Measurements from ENCODE around the gene NRG3. TPM values are rescaled to one million over a fixed set of nuclear protein-coding genes. Genes with fewer than 3 reads are reported as not detected.

NRG3 gene
- total RNA-seq, 4 donors from 2014 or later, result 0.20 to 1.1 (median 0.84) TPM; not detected in 1

DNA sequence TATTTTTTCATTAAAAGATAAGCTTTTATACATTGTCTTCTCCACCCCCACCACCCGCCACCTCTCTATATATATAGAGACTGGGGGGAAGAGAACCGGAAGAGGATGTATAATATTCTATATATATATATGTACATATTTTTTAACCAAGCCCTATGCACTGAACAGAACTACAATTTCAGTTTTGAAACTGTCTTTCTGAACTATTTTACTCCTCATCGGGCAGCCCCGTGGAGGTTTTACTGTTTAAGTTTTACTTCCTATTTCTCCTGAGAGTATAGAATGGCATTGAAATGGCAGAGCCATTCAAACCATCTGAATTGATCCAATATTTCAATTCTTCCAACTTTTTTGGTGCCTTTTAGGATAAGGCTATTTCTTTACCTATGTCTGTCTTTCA is 1047.1 kb downstream of the NRG3 start:
- TF ChIP-seq, protein P1, sequence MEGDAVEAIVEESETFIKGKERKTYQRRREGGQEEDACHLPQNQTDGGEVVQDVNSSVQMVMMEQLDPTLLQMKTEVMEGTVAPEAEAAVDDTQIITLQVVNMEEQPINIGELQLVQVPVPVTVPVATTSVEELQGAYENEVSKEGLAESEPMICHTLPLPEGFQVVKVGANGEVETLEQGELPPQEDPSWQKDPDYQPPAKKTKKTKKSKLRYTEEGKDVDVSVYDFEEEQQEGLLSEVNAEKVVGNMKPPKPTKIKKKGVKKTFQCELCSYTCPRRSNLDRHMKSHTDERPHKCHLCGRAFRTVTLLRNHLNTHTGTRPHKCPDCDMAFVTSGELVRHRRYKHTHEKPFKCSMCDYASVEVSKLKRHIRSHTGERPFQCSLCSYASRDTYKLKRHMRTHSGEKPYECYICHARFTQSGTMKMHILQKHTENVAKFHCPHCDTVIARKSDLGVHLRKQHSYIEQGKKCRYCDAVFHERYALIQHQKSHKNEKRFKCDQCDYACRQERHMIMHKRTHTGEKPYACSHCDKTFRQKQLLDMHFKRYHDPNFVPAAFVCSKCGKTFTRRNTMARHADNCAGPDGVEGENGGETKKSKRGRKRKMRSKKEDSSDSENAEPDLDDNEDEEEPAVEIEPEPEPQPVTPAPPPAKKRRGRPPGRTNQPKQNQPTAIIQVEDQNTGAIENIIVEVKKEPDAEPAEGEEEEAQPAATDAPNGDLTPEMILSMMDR (IDR thresholded peaks at IDR 0.05), result no peak
- no peak for TF ChIP-seq POLR2A (IDR thresholded peaks at IDR 0.05)
- no peak for TF ChIP-seq EP300 (IDR thresholded peaks at IDR 0.05)
- no peaks in the 10 kb centered on the region for H3K4me1 ChIP-seq
- no peaks in the 10 kb centered on the region for H3K36me3 ChIP-seq
- WGBS, 2 donors, result 85 to 90% methylated on average over 4 of the region's 4 CpGs
- DNase-seq (ENCODE audit: low spot score in 2 of 2), result no peak
- peaks cover 0 to 5% (median 0%) of the 10 kb centered on the region in 4 donors for H3K9me3 ChIP-seq
- H3K4me3 ChIP-seq, result no peak overlapping the region
- H3K27ac ChIP-seq, result no peak overlapping the region
- no peaks in the 10 kb centered on the region for H3K27me3 ChIP-seq

DNA sequence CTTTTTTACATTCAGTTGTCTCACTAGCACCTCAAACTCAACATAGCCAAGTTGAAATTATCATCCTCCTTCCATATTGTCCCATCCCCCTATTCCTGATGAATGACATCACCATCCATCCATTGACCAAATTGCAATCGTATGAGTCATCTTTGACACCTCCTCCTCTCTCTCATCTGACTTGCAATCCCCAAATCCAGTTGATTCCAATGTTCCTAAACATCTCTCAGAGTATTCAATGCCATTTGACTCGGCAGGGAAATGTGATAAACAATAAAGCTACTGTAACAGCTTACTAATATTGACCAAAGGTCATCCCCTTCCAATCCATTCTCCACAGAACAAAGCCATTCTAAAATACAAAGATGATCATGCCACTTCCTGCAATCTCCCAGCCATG is 1047.8 kb downstream of the NRG3 start:
- peaks cover 0 to 5% (median 0%) of the 10 kb centered on the region in 4 donors for H3K9me3 ChIP-seq
- 54 to 59% methylated on average over 2 of the region's 2 CpGs for WGBS, 2 donors
- H3K27me3 ChIP-seq, result no peaks in the 10 kb centered on the region
- H3K4me3 ChIP-seq, result no peak overlapping the region
- no peak for TF ChIP-seq POLR2A (IDR thresholded peaks at IDR 0.05)
- TF ChIP-seq, protein P1 (IDR thresholded peaks at IDR 0.05), result no peak
- no peak for TF ChIP-seq EP300 (IDR thresholded peaks at IDR 0.05)
- H3K36me3 ChIP-seq, result no peaks in the 10 kb centered on the region
- DNase-seq (ENCODE audit: low spot score in 2 of 2), result no peak
- no peaks in the 10 kb centered on the region for H3K4me1 ChIP-seq
- H3K27ac ChIP-seq, result no peak overlapping the region

DNA sequence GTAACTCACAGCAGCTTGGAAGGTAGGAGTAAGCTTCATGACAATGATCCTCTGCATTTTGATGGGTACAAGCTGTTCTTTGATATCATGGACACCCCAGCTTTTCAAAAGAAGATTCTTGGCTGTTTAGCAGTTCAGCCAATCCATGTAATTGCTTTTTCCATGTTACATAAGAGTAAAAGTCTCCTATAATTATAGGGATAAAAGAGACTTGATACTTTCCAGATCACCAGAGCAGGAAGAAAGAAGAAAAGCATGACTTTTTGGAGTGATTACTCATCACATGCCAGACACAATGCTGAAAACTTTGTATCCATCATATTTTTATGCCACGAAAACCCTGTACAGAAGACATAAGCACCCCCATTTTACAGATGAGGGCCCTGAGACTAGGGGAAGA is 1049.7 kb downstream of the NRG3 start:
- Histone ChIP-seq H3K27ac (no peak overlapping the region), H3K27me3 (no peaks in the 10 kb centered on the region), H3K4me3 (no peak overlapping the region), H3K36me3 (no peaks in the 10 kb centered on the region), H3K4me1 (no peaks in the 10 kb centered on the region), H3K9me3 (peaks cover 0 to 5% (median 0%) of the 10 kb centered on the region in 4 donors)
- TF ChIP-seq EP300 (IDR thresholded peaks at IDR 0.05) (no peak), POLR2A (IDR thresholded peaks at IDR 0.05) (no peak)
- TF ChIP-seq, protein P1 (IDR thresholded peaks at IDR 0.05), result no peak
- WGBS, 2 donors, result 74 to 88% methylated on average over 1 of the region's 1 CpG
- no peak for DNase-seq (ENCODE audit: low spot score in 2 of 2)

DNA sequence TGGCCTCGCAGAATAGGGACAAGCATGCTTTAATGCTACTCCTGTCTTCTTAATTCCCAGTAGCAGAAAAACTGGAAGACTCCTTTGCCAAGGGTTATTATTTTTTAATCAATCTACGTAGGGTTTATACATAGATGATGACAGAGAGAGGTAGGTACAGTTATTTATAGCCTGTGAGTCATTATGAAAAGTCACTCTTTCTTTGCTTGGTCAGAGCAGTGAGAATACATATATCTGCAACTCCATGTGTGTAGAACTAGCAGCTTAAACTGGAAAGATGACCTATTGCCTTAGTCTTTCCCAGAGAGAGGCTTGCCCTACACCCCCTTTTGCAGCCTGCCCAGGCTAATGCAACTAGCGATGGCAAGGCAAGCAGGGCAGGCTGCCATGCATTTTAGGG is 1050.6 kb downstream of the NRG3 start:
- no peak overlapping the region for H3K4me3 ChIP-seq
- peaks cover 0 to 3% (median 0%) of the 10 kb centered on the region in 4 donors for H3K9me3 ChIP-seq
- no peaks in the 10 kb centered on the region for H3K36me3 ChIP-seq
- H3K4me1 ChIP-seq, result no peaks in the 10 kb centered on the region
- 61 to 77% methylated on average over 3 of the region's 3 CpGs for WGBS, 2 donors
- no peak overlapping the region for H3K27ac ChIP-seq
- no peak for TF ChIP-seq EP300 (IDR thresholded peaks at IDR 0.05)
- TF ChIP-seq POLR2A (IDR thresholded peaks at IDR 0.05), result no peak
- TF ChIP-seq, protein P1 (IDR thresholded peaks at IDR 0.05), result no peak
- no peak for DNase-seq (ENCODE audit: low spot score in 2 of 2)
- H3K27me3 ChIP-seq, result no peaks in the 10 kb centered on the region

DNA sequence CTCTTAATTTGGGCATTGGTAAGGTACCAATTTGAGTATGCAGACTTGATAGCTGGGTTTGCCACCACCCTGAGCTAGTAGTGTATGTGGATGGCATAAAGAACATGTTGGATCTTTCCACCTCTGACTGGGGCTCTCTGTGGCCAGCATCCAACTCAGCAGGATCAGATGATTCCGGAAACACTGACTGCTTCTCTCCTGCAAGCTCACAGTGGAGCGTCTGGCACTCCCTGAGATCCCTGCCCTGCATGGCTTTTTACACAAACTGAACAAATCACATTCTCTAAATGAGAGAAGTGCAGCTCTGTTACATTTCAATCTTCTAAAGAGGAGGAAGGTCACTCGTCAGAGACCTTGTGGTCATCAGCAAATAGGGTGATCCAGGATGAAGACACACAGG is 1057.5 kb downstream of the NRG3 start:
- Histone ChIP-seq H3K27me3 (no peaks in the 10 kb centered on the region), H3K4me3 (no peak overlapping the region), H3K27ac (no peak overlapping the region), H3K36me3 (no peaks in the 10 kb centered on the region), H3K9me3 (no peaks in the 10 kb centered on the region), H3K4me1 (no peaks in the 10 kb centered on the region)
- no peak for DNase-seq (ENCODE audit: low spot score in 2 of 2)
- 34 to 67% methylated on average over 3 of the region's 3 CpGs for WGBS, 2 donors
- TF ChIP-seq EP300 (IDR thresholded peaks at IDR 0.05) (no peak), POLR2A (IDR thresholded peaks at IDR 0.05) (no peak)
- TF ChIP-seq, protein P1 (IDR thresholded peaks at IDR 0.05), result no peak

Data from tibial nerve (tissue), 4 donors.